HCT116 (cell line): ENCODE results near the gene YEATS4. TPM values are rescaled to one million over a fixed set of nuclear protein-coding genes. Genes with fewer than 3 reads are reported as not detected.

Experiments
- ATAC-seq: fragments of 200-7000 bp; cut with Tn5 transposase; 2 replicates; pipeline ENCODE4 v1.9.1; 2020; ENCODE audit warnings: mild to moderate bottlenecking, moderate library complexity
- BruUV-seq: library from RNA; stranded (reverse); fragments of 400-500 nt; replicated peaks from 2 replicates; lab custom pipeline; 2021; lab: Mats Ljungman, UMichigan
- CTCF ChIA-PET: fragments of 300-600 bp; sonication (Branson Sonifier 250); formaldehyde crosslinking; loops from one replicate; lab custom pipeline; 2021; ENCODE audit warnings: antibody characterized with exemption; lab: Charles Lee
- POLR2A ChIA-PET: fragments of 300-600, 350-600 bp; sonication (Branson Sonifier 250); formaldehyde crosslinking; loops from one replicate; lab custom pipeline; 2021; ENCODE audit warnings: antibody characterized with exemption; lab: Charles Lee
- RAD21 ChIA-PET, 2 experiments: fragments of 300-600 bp; sonication (Branson Sonifier 250); formaldehyde crosslinking; loops; one replicate each; lab custom pipeline; 2023; ENCODE audit warnings: low total read pairs in 2 of 2; ENCODE audit not compliant: uncharacterized antibody in 2 of 2, unreplicated experiment in 2 of 2, low non-redundant PET in 1 of 2; lab: Charles Lee
- DNase-seq: peaks from one replicate; pipeline ENCODE4 v3.0.0-alpha.2; 2010; ENCODE audit warnings: low read depth, low spot score
- H2AFZ ChIP-seq: fragments of 200-600 bp; shearing (Covaris generic), sonication (generic); 2 replicates; pipeline ENCODE4 v1.6.1; 2017; ENCODE audit warnings: low read depth, mixed run types, mixed read lengths, antibody characterized with exemption, low read length; ENCODE audit not compliant: poor library complexity, severe bottlenecking
- H3K27ac ChIP-seq: 2 replicates; pipeline ENCODE4 v1.5.1; 2012; ENCODE audit warnings: low read depth, low read length
- H3K27me3 ChIP-seq: fragments of 200-600 bp; sonication (generic); 2 replicates; pipeline ENCODE4 v1.6.1; 2016; ENCODE audit warnings: mixed run types, low read length, mixed read lengths; ENCODE audit not compliant: insufficient read depth
- H3K36me3 ChIP-seq, 2 experiments: fragments of 200-500 bp in 1 of 2; fragments of 200-600 bp in 1 of 2; sonication (Bioruptor generic) in 1 of 2; sonication (generic) in 1 of 2; 2 replicates each; pipeline versions ENCODE4 v1.5.1 to v1.6.1; 2014 to 2016; ENCODE audit warnings: low read length in 2 of 2, inconsistent platforms in 1 of 2, mixed read lengths in 1 of 2, mixed run types in 1 of 2; ENCODE audit not compliant: insufficient read depth in 2 of 2, control insufficient read depth in 1 of 2
- H3K4me1 ChIP-seq, 2 experiments: fragments of 200-600 bp in 1 of 2; sonication (generic) in 1 of 2; 2 replicates each; pipeline versions ENCODE4 v1.5.1 to v1.6.1; 2012 to 2017; ENCODE audit warnings: low read length in 2 of 2, inconsistent platforms in 1 of 2, mild to moderate bottlenecking in 1 of 2, mixed read lengths in 1 of 2, mixed run types in 1 of 2, moderate library complexity in 1 of 2; ENCODE audit not compliant: insufficient read depth in 2 of 2, control insufficient read depth in 1 of 2
- H3K4me2 ChIP-seq: fragments of 200-600 bp; sonication (generic); 2 replicates; pipeline ENCODE4 v1.6.1; 2017; ENCODE audit warnings: mixed run types, low read length, mixed read lengths
- H3K4me3 ChIP-seq, 2 experiments: fragments of 200-600 bp in 1 of 2; sonication (generic) in 1 of 2; replicated peaks in 1 of 2; 2 replicates each; pipeline ENCODE4 v1.5.1; 2011 to 2016; ENCODE audit warnings: low read length in 2 of 2, control low read depth in 1 of 2, low read depth in 1 of 2, mild to moderate bottlenecking in 1 of 2, mixed read lengths in 1 of 2, mixed run types in 1 of 2
- H3K79me2 ChIP-seq: fragments of 200-600 bp; sonication (generic); 2 replicates; pipeline ENCODE4 v1.6.1; 2017; ENCODE audit warnings: mild to moderate bottlenecking, mixed run types, low read length, moderate library complexity, mixed read lengths; ENCODE audit not compliant: insufficient read depth
- H3K9ac ChIP-seq: fragments of 200-600 bp; sonication (generic); 2 replicates; pipeline ENCODE4 v1.6.1; 2016; ENCODE audit warnings: low read length, mixed read lengths
- H3K9me2 ChIP-seq: fragments of 200-600 bp; sonication (generic), shearing (Covaris generic); 2 replicates; pipeline ENCODE4 v1.6.1; 2017; ENCODE audit warnings: mixed run types, mild to moderate bottlenecking, moderate library complexity; ENCODE audit not compliant: insufficient read depth
- H3K9me3 ChIP-seq, 2 experiments: fragments of 200-500 bp in 1 of 2; fragments of 200-600 bp in 1 of 2; sonication (Bioruptor generic) in 1 of 2; sonication (generic) in 1 of 2; 2 replicates each; pipeline ENCODE4 v1.6.1; 2014 to 2017; ENCODE audit warnings: low read length in 2 of 2, mixed read lengths in 2 of 2, inconsistent platforms in 1 of 2, low read depth in 1 of 2, mild to moderate bottlenecking in 1 of 2, mixed run types in 1 of 2, moderate library complexity in 1 of 2; ENCODE audit not compliant: control insufficient read depth in 1 of 2, insufficient read depth in 1 of 2
- H4K20me1 ChIP-seq: fragments of 200-600 bp; sonication (generic), shearing (Covaris generic); 2 replicates; pipeline ENCODE4 v1.6.1; 2017; ENCODE audit warnings: mixed run types, mild to moderate bottlenecking, moderate library complexity; ENCODE audit not compliant: insufficient read depth
- CBX3 ChIP-seq: IDR thresholded peaks from 2 replicates; pipeline ENCODE4 v1.6.1; 2012; ENCODE audit warnings: low read depth
- CEBPB ChIP-seq: IDR thresholded peaks from 2 replicates; pipeline ENCODE4 v1.6.1; 2012; ENCODE audit warnings: low read depth
- EGR1 ChIP-seq: IDR thresholded peaks from 2 replicates; pipeline ENCODE4 v1.6.1; 2012; ENCODE audit warnings: low read depth
- ELF1 ChIP-seq: IDR thresholded peaks from 2 replicates; pipeline ENCODE4 v1.6.1; 2012; ENCODE audit warnings: low read depth, borderline replicate concordance
- EZH2 ChIP-seq: fragments of 200-600 bp; sonication (generic); IDR thresholded peaks from 2 replicates; pipeline ENCODE4 v1.6.1; 2017; ENCODE audit warnings: antibody characterized with exemption, mixed run types
- EZH2phosphoT487 ChIP-seq: fragments of 200-600 bp; IDR thresholded peaks from 2 replicates; pipeline ENCODE4 v1.6.1; 2018; ENCODE audit warnings: antibody characterized with exemption, borderline replicate concordance
- FOSL1 ChIP-seq: IDR thresholded peaks from 2 replicates; pipeline ENCODE4 v1.6.1; 2012; ENCODE audit warnings: low read depth
- JUND ChIP-seq: IDR thresholded peaks from 2 replicates; pipeline ENCODE4 v1.6.1; 2012
- POLR2A ChIP-seq: IDR thresholded peaks from 2 replicates; pipeline ENCODE4 v1.7.0; 2011; ENCODE audit warnings: borderline replicate concordance; ENCODE audit not compliant: insufficient read depth, insufficient read length; ENCODE audit errors: extremely low read depth
- POLR2AphosphoS5 ChIP-seq: IDR thresholded peaks from 2 replicates; pipeline ENCODE4 v1.6.1; 2011; ENCODE audit warnings: mild to moderate bottlenecking, low read depth, low read length, moderate library complexity
- RAD21 ChIP-seq: IDR thresholded peaks from 2 replicates; pipeline ENCODE4 v1.6.1; 2012; ENCODE audit warnings: low read depth, mild to moderate bottlenecking
- SP1 ChIP-seq: IDR thresholded peaks from 2 replicates; pipeline ENCODE4 v1.6.1; 2012; ENCODE audit warnings: low read depth
- SRF ChIP-seq: IDR thresholded peaks from 2 replicates; pipeline ENCODE4 v1.6.1; 2012; ENCODE audit warnings: low read depth
- TCF7L2 ChIP-seq: IDR thresholded peaks from 2 replicates; pipeline ENCODE4 v1.7.0; 2011; ENCODE audit warnings: borderline replicate concordance, inconsistent platforms; ENCODE audit not compliant: insufficient read depth, insufficient read length; ENCODE audit errors: extremely low read depth
- YY1 ChIP-seq: IDR thresholded peaks from 2 replicates; pipeline ENCODE4 v1.6.1; 2011; ENCODE audit warnings: low read length, low read depth, moderate library complexity, mild to moderate bottlenecking; ENCODE audit not compliant: insufficient replicate concordance; ENCODE audit errors: extremely low read depth
- ZFX ChIP-seq: fragments of 450-650 bp; IDR thresholded peaks from 2 replicates; pipeline ENCODE4 v1.6.1; 2017
- intact Hi-C: fragments of 100-400 bp; cut with micrococcal nuclease; formaldehyde crosslinking; loops from 2 replicates; pipeline ENCODE4 v1.10.0; 2022
- total RNA-seq: library from RNA; stranded (reverse); gene quantifications from one replicate; pipeline ENCODE4 v1.2.1, GENCODE V29; 2021; ENCODE audit not compliant: unreplicated experiment
- TF ChIP-seq, protein P1 (sequence below): IDR thresholded peaks from 2 replicates; pipeline ENCODE4 v1.6.1; 2012
- TF ChIP-seq, protein P2 (sequence below): IDR thresholded peaks from 2 replicates; pipeline ENCODE4 v1.6.1; 2012
- TF ChIP-seq, protein P3 (sequence below), 3 experiments: fragments of 200-600 bp in 1 of 3; sonication (generic) in 1 of 3; IDR thresholded peaks in 2 of 3; conservative IDR thresholded peaks in 1 of 3; 2 replicates each; pipeline ENCODE4 v1.5.1; 2012 to 2017; ENCODE audit warnings: low read depth in 2 of 3, low read length in 2 of 3, antibody characterized with exemption in 1 of 3, borderline replicate concordance in 1 of 3, control low read depth in 1 of 3, mild to moderate bottlenecking in 1 of 3, mixed read lengths in 1 of 3, mixed run types in 1 of 3, moderate library complexity in 1 of 3; ENCODE audit not compliant: insufficient read depth in 1 of 3

Gene YEATS4
- total RNA-seq, 1 experiment from 2014 or later: 32.0 TPM

DNA sequence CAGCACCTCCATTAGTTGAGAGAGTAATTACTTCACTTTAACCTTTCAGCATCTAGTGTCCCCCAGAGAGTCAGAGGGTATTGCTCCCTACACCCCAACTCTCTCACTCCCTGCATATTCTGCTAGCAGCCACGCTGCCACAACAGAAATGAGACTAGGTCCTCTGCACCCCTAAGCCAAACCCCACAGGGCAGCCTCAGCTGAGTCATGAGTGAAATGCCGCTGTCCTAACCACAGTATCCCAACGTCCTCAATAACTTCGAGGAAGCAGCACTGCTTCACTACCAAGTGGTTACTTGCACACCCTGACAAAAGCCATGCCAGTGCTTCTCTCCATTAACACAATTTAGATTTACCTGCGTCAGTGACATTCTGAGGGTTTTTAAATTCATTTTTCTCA lies 18.2 kb upstream of the YEATS4 start:
- no TSS peak for BruUV-seq
- H3K27me3 ChIP-seq: no peaks in the 10 kb centered on the region
- H3K4me1 ChIP-seq: no peaks in the 10 kb centered on the region
- no peak for DNase-seq
- no peak overlapping the region for H3K4me3 ChIP-seq
- no peak overlapping the region for H3K9ac ChIP-seq
- RAD21 ChIA-PET: no interaction called here
- POLR2A ChIA-PET: no interaction called here
- H2AFZ ChIP-seq: no peak overlapping the region
- no peaks in the 10 kb centered on the region for H3K36me3 ChIP-seq
- H3K27ac ChIP-seq: no peak overlapping the region
- no peaks in the 10 kb centered on the region for H3K9me2 ChIP-seq
- CTCF ChIA-PET: interaction anchor here (0.9 kb wide), 1 partner anchor 16 kb away, joined by 6 read pairs; no protein-coding TSS in a partner anchor
- H3K9me3 ChIP-seq: no peaks in the 10 kb centered on the region
- H3K4me2 ChIP-seq: no peak overlapping the region
- intact Hi-C loops: no loop called here
- no peaks in the 10 kb centered on the region for H3K79me2 ChIP-seq
- H4K20me1 ChIP-seq: no peaks in the 10 kb centered on the region
- no peak for TF ChIP-seq TCF7L2
- TF ChIP-seq RAD21: no peak
- TF ChIP-seq YY1: no peak
- TF ChIP-seq POLR2AphosphoS5: no peak
- no peak for TF ChIP-seq FOSL1
- TF ChIP-seq EZH2: no peak
- no peak for TF ChIP-seq SP1
- no peak for TF ChIP-seq ELF1
- TF ChIP-seq JUND: no peak
- TF ChIP-seq EGR1: no peak
- TF ChIP-seq CBX3: no peak
- TF ChIP-seq SRF: no peak
- no peak for TF ChIP-seq EZH2phosphoT487
- no peak for ATAC-seq

DNA sequence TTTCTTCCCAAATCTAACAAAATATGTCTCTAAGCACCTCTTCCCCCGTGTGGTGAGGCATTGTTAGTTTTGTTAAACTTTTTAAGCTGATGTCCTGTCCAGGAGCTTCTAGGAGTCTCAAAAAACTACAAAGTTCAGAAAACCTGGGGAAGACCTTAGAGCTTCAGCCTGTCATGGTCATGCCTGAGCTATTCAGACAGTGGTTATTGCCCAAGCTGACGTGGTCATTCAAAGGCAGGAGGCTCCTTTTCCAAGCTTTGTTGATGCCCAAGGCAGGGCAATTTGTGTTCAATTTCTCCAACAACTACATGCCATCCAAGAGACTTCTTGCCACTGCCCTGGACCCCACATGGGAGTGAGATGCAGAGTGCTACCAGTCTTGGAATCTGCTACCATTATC lies 17.1 kb upstream of the YEATS4 start:
- Histone ChIP-seq H3K27ac (no peak overlapping the region), H3K9me2 (no peaks in the 10 kb centered on the region), H3K27me3 (no peaks in the 10 kb centered on the region), H2AFZ (no peak overlapping the region), H3K4me3 (no peak overlapping the region), H3K79me2 (no peaks in the 10 kb centered on the region), H3K4me2 (no peak overlapping the region), H3K36me3 (no peaks in the 10 kb centered on the region), H4K20me1 (no peaks in the 10 kb centered on the region), H3K4me1 (no peaks in the 10 kb centered on the region), H3K9me3 (no peaks in the 10 kb centered on the region), H3K9ac (no peak overlapping the region)
- DNase-seq: no peak
- ChIA-PET RAD21 (no interaction called here), CTCF (no interaction called here), POLR2A (no interaction called here)
- intact Hi-C loops: no loop called here
- BruUV-seq: no TSS peak
- TF ChIP-seq POLR2A (no peak), ZFX (no peak), CEBPB (no peak), EZH2 (no peak), TCF7L2 (no peak), SRF (no peak), FOSL1 (no peak)
- TF ChIP-seq, protein P1, sequence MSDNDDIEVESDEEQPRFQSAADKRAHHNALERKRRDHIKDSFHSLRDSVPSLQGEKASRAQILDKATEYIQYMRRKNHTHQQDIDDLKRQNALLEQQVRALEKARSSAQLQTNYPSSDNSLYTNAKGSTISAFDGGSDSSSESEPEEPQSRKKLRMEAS: no peak
- TF ChIP-seq, protein P2, sequence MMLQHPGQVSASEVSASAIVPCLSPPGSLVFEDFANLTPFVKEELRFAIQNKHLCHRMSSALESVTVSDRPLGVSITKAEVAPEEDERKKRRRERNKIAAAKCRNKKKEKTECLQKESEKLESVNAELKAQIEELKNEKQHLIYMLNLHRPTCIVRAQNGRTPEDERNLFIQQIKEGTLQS: no peak
- TF ChIP-seq, protein P3, sequence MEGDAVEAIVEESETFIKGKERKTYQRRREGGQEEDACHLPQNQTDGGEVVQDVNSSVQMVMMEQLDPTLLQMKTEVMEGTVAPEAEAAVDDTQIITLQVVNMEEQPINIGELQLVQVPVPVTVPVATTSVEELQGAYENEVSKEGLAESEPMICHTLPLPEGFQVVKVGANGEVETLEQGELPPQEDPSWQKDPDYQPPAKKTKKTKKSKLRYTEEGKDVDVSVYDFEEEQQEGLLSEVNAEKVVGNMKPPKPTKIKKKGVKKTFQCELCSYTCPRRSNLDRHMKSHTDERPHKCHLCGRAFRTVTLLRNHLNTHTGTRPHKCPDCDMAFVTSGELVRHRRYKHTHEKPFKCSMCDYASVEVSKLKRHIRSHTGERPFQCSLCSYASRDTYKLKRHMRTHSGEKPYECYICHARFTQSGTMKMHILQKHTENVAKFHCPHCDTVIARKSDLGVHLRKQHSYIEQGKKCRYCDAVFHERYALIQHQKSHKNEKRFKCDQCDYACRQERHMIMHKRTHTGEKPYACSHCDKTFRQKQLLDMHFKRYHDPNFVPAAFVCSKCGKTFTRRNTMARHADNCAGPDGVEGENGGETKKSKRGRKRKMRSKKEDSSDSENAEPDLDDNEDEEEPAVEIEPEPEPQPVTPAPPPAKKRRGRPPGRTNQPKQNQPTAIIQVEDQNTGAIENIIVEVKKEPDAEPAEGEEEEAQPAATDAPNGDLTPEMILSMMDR (IDR thresholded peaks at IDR 0.05 in 2 of 3, conservative IDR thresholded peaks at IDR 0.05 in 1 of 3; ENCODE audit: borderline replicate concordance in 1 of 3, insufficient read depth in 1 of 3, low read depth in 2 of 3, low read length in 2 of 3): no peak
- no peak for ATAC-seq
